ENCODE measurements around the gene RNASEH2B. TPM values are rescaled to one million over a fixed set of nuclear protein-coding genes. Genes with fewer than 3 reads are reported as not detected.
A peak's percentile ranks its signal among the peaks of the same experiment; 100 is the strongest.

Gene RNASEH2B, protein sequence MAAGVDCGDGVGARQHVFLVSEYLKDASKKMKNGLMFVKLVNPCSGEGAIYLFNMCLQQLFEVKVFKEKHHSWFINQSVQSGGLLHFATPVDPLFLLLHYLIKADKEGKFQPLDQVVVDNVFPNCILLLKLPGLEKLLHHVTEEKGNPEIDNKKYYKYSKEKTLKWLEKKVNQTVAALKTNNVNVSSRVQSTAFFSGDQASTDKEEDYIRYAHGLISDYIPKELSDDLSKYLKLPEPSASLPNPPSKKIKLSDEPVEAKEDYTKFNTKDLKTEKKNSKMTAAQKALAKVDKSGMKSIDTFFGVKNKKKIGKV
- total RNA-seq (2014; rRNA removed; shearing (Covaris generic)), result 30.4 and 30.8 TPM in 2 replicates

DNA sequence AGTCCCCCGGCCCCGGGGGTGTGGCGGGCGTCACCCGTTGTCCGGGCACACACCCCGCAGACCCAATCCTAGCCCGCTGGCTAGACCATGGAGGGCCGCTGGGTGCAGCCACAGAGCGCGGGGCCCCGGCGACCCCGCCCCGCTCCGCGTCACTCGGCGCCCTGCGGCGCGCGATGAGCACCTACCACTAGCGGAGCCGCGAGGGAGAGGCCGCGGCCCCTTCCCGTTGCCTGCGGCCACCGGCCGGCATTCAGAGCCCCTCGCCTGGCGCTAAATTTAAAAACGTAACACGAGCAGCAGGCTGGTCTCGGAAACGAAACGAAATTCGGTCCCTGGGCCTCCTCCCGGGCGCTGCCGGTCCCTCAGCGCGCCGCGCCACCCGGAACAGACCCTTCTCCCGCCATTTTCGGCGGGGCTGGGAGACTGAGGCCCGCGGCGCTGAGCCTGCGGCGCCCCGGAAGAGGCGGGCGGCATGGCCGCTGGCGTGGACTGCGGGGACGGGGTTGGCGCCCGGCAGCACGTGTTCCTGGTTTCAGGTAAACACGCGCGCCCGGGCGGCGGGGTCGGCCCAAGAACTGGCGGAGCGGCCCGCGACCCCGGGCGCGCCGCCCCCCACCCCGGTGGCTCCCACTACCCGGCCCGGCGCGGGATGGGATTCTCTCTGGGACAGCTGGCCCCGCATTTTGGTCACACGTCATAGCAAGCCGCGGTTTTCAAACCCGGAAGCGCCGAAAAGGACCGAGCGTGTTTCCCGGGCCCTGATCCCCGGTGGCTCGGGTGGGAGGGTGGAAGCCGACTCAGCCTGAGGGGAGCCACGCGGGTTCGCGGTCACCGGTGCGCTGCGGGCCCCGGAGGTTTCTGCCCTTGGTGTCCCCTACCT, at the start of gene RNASEH2B:
Gene RNASEH2B (plus strand): TSS at position 187 of the 880 bp plus-strand sequence. CDS start 286 bp downstream, at position 473.
- peak; percentile 78 for DNase-seq (ENCODE audit: low spot score)

GRCh38 chr13:50864492-50864891, 45.1 kb upstream of the RNASEH2B start:
- no peak for DNase-seq (ENCODE audit: low spot score)

DNA sequence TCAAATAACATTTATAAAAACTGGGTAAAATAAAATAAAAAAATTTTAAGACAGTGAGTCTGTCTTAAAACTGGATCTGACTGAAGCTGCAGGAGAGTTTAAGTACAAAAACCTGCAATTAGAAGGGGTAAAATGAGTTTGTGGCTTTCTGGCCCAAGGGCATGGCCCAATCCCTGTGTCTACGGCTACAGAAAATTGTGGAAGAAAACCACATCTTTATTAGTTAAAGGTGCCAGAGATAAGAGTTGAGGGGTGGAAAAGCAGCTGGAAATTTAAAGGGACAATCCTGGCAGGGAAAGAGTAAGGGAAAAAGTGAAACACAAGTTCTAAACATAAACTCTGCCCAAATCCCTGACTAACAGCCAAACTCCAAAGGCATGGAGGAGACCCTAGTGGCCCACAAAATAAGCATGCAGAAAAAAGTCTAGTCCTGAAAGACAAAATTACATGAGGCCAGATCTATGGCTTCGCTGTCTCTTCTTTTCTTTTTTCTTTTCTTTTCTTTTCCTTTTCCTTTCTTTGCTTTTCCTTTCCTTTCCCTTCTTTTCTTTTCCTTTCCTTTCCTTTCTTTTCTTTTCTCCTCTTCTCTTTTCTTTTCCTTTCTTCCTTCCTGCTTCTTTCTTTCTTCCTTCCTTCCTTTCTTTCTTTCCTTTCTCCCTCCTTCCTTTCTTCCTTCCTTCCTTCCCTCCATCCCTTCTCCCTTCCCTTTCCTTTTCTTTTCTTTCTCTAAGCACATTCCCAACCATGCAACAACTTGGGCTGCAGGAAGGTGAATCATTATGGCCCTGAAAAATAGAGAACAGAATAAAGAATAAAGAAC, 42.6 kb upstream of the RNASEH2B start:
- DNase-seq (ENCODE audit: low spot score), result no peak

DNA sequence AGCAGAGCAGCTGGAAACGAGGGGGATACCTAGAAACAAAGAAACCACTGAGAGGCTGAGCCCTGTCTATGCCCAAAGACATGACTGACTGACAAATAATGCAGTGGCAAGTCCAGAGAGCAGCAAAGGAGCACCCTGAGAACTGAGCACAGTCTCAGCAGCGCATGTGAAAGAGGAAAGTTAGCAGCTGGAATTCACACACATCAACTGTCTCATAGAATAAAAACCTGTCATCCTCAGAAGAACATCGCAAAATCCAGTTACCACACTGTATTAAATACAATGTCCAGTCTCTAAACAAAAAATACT, 42.0 kb upstream of the RNASEH2B start:
- no peak for DNase-seq (ENCODE audit: low spot score)

GRCh38 chr13:50871405-50871804, 38.2 kb upstream of the RNASEH2B start:
- no peak for DNase-seq (ENCODE audit: low spot score)

DNA sequence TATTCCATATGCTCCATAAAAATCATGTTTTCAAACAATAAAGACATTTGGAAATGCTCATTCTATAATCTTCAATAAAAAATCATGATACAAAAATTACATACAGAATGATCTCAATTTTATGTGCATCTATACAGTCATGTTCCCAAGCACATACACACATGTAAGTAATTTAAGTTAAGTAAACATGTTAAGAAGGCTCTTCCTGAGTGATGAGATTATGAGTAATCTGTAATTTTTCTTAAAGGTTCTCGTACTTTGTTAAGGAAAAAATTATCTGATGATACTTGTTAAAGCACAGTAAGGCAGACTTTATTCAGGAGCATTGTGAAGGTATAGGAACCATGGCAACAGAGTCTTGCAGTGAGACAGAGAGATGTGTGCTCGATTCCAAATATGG, 36.1 kb upstream of the RNASEH2B start:
- DNase-seq (ENCODE audit: low spot score), result no peak

DNA sequence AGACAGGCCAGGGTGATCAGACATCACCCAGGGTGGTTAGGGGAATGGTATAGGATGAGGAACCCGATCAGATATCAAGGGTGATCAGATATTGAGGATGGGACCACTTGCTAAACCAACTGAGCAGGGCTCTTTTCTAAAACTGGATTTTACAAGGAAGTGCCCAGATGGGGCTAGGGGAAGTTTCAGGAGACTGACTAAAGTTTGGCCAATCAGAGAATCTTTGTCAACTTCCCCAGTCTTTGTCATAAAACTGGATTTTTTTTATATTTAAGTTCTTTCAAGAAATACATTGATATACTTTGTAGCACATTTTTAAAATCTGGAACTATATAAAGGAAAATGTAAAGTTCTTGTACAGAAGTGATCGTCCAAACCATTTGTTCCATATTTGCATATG, 35.6 kb upstream of the RNASEH2B start:
- no peak for DNase-seq (ENCODE audit: low spot score)

DNA sequence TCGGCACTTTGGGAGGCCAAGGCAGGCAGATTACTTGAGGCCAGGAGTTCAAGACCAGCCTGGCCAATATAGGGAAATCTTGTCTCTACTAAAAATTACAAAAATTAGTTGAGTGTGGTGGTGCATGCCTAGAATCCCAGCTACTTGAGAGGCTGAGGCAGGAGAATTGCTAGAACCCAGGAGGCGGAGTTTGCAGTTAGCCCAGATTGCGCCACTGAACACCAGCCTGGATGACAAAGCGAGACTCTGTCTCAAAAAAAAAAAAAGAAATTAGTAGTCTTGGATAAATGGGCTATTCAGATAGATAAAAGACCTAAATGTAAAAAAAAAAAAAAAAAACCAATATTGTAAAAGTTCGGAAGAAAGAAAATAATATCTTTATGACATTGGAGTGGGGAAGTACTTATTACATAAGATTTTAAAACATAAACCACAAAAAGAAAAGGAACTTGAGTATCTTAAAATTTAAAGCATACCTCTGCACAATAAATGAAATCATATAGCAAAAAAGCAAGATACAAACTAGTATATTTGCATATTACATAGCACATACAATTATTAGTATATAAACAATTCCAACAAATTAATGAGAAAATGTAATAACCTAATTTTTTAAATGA, 26.7 kb upstream of the RNASEH2B start:
- no peak for DNase-seq (ENCODE audit: low spot score)

GRCh38 chr13:50883728-50884127, 25.9 kb upstream of the RNASEH2B start:
- no peak for DNase-seq (ENCODE audit: low spot score)

GRCh38 chr13:50884265-50884664, 25.3 kb upstream of the RNASEH2B start:
- DNase-seq (ENCODE audit: low spot score), result no peak

DNA sequence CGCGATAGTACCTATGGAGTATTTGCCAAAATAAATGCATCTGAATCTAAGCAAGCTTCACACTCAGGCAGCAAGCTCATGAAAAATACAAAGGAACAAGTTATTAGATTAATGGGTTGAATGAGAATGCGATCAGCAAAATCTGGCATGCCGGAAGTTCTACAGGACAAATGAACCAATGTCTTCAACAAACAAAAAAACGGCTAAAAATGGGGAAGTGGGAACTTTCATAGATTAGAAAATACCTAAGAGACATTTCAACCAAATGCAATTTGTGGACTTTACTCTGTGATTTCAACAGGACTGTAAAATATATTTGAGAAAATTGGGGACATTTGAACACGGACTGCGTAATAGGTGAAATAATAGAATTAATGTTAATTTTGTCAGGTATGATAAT, 22.4 kb upstream of the RNASEH2B start:
- no peak for DNase-seq (ENCODE audit: low spot score)

GRCh38 chr13:50888362-50888761, 21.2 kb upstream of the RNASEH2B start:
- DNase-seq (ENCODE audit: low spot score), result no peak

- no peak for DNase-seq (ENCODE audit: low spot score)
Measured at GRCh38 chr13:50889317-50889716, 20.3 kb upstream of the RNASEH2B start.

DNA sequence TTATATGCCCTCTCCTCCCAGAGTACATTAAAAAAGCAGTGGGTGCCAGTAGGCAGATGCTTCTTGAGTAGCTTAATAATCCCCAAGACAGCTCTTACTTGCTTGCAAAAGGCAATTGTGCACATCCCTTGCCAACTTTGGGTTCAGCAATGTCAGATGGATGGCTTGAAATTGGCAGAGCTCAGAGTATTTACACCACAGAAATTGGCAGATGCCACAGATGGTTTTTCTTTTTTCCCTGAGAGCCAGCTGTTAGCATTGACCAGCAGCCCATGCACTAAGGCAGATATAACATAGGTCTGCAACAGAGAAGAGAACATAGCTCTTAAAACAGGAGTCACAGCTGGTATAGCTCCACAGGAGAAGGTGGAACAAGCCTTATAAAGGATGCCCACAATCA, 18.4 kb upstream of the RNASEH2B start:
- DNase-seq (ENCODE audit: low spot score), result no peak

- no peak for DNase-seq (ENCODE audit: low spot score)
Measured at GRCh38 chr13:50892210-50892944, 17.2 kb upstream of the RNASEH2B start.

DNA sequence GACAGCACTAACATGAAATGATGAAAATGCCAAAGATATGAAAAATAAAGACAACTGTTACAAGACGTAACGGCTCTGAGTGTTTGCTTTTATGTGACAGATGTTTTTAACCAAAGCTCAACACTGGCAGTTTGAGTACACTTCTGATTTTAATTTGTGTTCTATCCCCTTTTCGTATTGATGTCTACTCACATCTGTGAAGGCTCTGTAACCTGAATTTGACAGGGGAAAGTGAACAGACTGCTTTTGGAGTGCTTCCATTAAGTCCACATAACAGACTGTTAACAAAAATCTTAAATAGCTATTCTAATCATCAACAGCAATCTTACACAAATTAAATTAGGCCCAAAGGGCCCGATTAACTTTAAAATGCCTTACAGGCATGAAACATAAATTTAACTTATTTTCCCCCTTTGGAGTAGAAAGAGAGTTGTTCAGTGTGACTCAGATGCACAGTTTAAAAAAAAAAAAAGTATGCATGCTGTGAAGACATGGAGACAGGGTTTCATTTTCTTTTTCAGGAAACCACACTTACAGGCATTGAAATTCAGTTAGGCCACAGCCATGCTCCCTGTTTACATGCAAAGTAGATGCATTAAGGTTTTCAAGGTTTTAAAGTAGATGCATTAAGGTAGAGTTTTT, 16.3 kb upstream of the RNASEH2B start:
- DNase-seq (ENCODE audit: low spot score), result no peak

DNA sequence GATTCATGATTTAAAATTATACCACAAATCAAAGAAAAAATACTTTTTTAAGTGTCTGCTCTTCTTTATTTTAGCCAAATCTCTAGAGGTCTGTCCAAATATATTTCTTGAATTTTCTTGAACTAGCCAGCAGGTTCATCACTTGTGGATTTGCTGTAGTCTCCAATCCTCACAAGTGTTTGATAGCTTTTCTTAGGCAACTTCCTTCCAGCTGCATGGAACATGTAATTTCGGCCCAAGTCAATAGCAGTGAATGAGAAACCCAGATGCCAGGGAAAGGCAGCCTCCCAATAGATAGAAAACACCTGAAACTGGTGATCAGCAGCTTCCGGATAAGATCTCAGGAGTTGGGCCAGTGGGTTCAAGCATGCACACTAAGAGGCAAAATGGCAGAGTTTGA, 15.6 kb upstream of the RNASEH2B start:
- DNase-seq (ENCODE audit: low spot score), result no peak

GRCh38 chr13:50894504-50894903, 15.1 kb upstream of the RNASEH2B start:
- no peak for DNase-seq (ENCODE audit: low spot score)

DNA sequence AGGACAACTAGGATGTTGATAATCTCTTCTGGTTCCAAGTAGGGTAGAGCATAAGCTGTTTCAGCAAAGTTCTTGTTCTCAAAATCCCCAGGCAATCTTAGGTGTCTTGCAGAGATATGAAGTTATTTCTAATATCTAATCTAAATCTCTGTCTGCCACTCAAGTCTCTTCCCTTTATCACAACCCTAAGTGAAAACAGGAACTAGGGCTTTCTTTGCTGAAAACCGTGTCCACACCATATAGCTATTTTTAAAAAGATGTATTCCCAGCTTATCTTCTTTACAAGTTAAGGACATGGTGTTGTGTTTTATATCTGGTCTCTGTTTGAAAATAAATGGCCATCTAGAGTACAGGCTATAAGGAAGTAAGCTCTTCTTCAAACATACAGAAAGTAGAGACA, 11.3 kb upstream of the RNASEH2B start:
- DNase-seq (ENCODE audit: low spot score), result no peak

GRCh38 chr13:50901701-50902100, 7.9 kb upstream of the RNASEH2B start:
- DNase-seq (ENCODE audit: low spot score), result no peak

Data from HT-29 (cell line).